Activated B cell treated with CpG ODN at 0.5 μM for 24 hours (primary cell): ENCODE data around the gene CENPF. TPM values are rescaled to one million over a fixed set of nuclear protein-coding genes. Genes with fewer than 3 reads are reported as not detected.
"Not testable (repeated sequence)": the region's sequence is repeated elsewhere in the genome, so short reads cannot be mapped to it uniquely, and the experiment has no call there.

Experiments
- ATAC-seq: fragments of 200-7000 bp; cut with Tn5 transposase; one replicate; pipeline ENCODE4 v1.10.0; 2021; ENCODE audit warnings: low read depth, mild to moderate bottlenecking, moderate library complexity
- CTCF ChIA-PET: fragments of 350-600 bp; sonication (Branson Sonifier 250); formaldehyde crosslinking; loops from one replicate; lab custom pipeline; 2021; ENCODE audit warnings: antibody characterized with exemption; lab: Charles Lee
- POLR2A ChIA-PET: fragments of 350-600 bp; sonication (Branson Sonifier 250); formaldehyde crosslinking; loops from one replicate; lab custom pipeline; 2021; ENCODE audit warnings: antibody characterized with exemption; lab: Charles Lee
- DNase-seq: peaks from one replicate; pipeline ENCODE4 v3.0.0; 2022
- H3K27ac Mint-ChIP-seq: one replicate; pipeline ENCODE4 v1.8.0; 2020; ENCODE audit warnings: mixed read lengths
- H3K27me3 Mint-ChIP-seq: one replicate; pipeline ENCODE4 v1.8.0; 2021; ENCODE audit warnings: mixed read lengths
- H3K36me3 Mint-ChIP-seq: one replicate; pipeline ENCODE4 v1.8.0; 2021; ENCODE audit warnings: low read depth, mixed read lengths
- H3K4me1 Mint-ChIP-seq: one replicate; pipeline ENCODE4 v1.8.0; 2021; ENCODE audit warnings: mixed read lengths
- H3K4me3 Mint-ChIP-seq: one replicate; pipeline ENCODE4 v1.8.0; 2020; ENCODE audit warnings: mild to moderate bottlenecking, mixed read lengths
- H3K9me3 Mint-ChIP-seq: one replicate; pipeline ENCODE4 v1.8.0; 2020; ENCODE audit warnings: mixed read lengths
- CTCF ChIP-seq: fragments of 200-600 bp; IDR thresholded peaks from one replicate; pipeline ENCODE4 v1.8.0; 2022; ENCODE audit warnings: antibody characterized with exemption, mild to moderate bottlenecking
- intact Hi-C: fragments of 100-400 bp; cut with micrococcal nuclease; formaldehyde crosslinking; loops from one replicate; pipeline ENCODE4 v1.15.1; 2024
- total RNA-seq: library from RNA; stranded (reverse); gene quantifications from 2 replicates; pipeline ENCODE4 v1.2.3, GENCODE V29; 2022

CENPF gene
- total RNA-seq, 1 donor from 2014 or later: 4.0 TPM

GRCh38 chr1:214571281-214571680 is 31.7 kb upstream of the CENPF start:
- ChIA-PET CTCF (no interaction called here), POLR2A (no interaction called here)
- no peak for TF ChIP-seq CTCF
- intact Hi-C loops: no loop called here
- ATAC-seq (no peak), DNase-seq (no peak)
- Mint-ChIP-seq H3K4me1 (no peaks in the 10 kb centered on the region), H3K27ac (no peak overlapping the region), H3K36me3 (peaks cover 2% of the 10 kb centered on the region), H3K4me3 (no peak overlapping the region), H3K9me3 (peaks cover 11% of the 10 kb centered on the region), H3K27me3 (peaks cover 6% of the 10 kb centered on the region)

GRCh38 chr1:214573386-214574318 is 29.3 kb upstream of the CENPF start:
- Mint-ChIP-seq H3K4me1 (no peaks in the 10 kb centered on the region), H3K36me3 (peaks cover 6% of the 10 kb centered on the region), H3K27ac (no peak overlapping the region), H3K27me3 (peaks cover 6% of the 10 kb centered on the region), H3K9me3 (peaks cover 27% of the 10 kb centered on the region), H3K4me3 (no peak overlapping the region)
- ChIA-PET POLR2A (no interaction called here), CTCF (no interaction called here)
- ATAC-seq (no peak), DNase-seq (no peak)
- intact Hi-C loops: no loop called here
- no peak for TF ChIP-seq CTCF

GRCh38 chr1:214574598-214575411 is 28.2 kb upstream of the CENPF start:
- H3K9me3 Mint-ChIP-seq: peaks cover 27% of the 10 kb centered on the region
- ChIA-PET CTCF (no interaction called here), POLR2A (no interaction called here)
- H3K4me3 Mint-ChIP-seq: no peak overlapping the region
- peaks cover 6% of the 10 kb centered on the region for H3K36me3 Mint-ChIP-seq
- peaks cover 3% of the 10 kb centered on the region for H3K4me1 Mint-ChIP-seq
- no peak for DNase-seq
- H3K27ac Mint-ChIP-seq: no peak overlapping the region
- intact Hi-C loops: no loop called here
- peaks cover 3% of the 10 kb centered on the region for H3K27me3 Mint-ChIP-seq
- ATAC-seq: no peak
- no peak for TF ChIP-seq CTCF

- intact Hi-C loops, DNase-seq, H3K4me1 Mint-ChIP-seq, H3K27ac Mint-ChIP-seq, H3K27me3 Mint-ChIP-seq, ATAC-seq, H3K4me3 Mint-ChIP-seq, CTCF ChIA-PET, H3K36me3 Mint-ChIP-seq, POLR2A ChIA-PET: not testable (repeated sequence)
- peaks cover 27% of the 10 kb centered on the region for H3K9me3 Mint-ChIP-seq
These were observed 26.9 kb upstream of the CENPF start for GRCh38 chr1:214576120-214576519.

GRCh38 chr1:214579183-214579582 is 23.8 kb upstream of the CENPF start:
- H3K4me3 Mint-ChIP-seq: no peak overlapping the region
- peaks cover 27% of the 10 kb centered on the region for H3K9me3 Mint-ChIP-seq
- no peak for TF ChIP-seq CTCF
- ATAC-seq (no peak), DNase-seq (no peak)
- no peak overlapping the region for H3K27ac Mint-ChIP-seq
- peaks cover 3% of the 10 kb centered on the region for H3K4me1 Mint-ChIP-seq
- intact Hi-C loops: no loop called here
- H3K36me3 Mint-ChIP-seq: peaks cover 6% of the 10 kb centered on the region
- ChIA-PET POLR2A (no interaction called here), CTCF (no interaction called here)
- H3K27me3 Mint-ChIP-seq: peaks cover 3% of the 10 kb centered on the region
